ENCODE data around the gene CACUL1.
"Not testable (repeated sequence)": the region's sequence is repeated elsewhere in the genome, so short reads cannot be mapped to it uniquely, and the experiment has no call there.

Gene CACUL1

DNA sequence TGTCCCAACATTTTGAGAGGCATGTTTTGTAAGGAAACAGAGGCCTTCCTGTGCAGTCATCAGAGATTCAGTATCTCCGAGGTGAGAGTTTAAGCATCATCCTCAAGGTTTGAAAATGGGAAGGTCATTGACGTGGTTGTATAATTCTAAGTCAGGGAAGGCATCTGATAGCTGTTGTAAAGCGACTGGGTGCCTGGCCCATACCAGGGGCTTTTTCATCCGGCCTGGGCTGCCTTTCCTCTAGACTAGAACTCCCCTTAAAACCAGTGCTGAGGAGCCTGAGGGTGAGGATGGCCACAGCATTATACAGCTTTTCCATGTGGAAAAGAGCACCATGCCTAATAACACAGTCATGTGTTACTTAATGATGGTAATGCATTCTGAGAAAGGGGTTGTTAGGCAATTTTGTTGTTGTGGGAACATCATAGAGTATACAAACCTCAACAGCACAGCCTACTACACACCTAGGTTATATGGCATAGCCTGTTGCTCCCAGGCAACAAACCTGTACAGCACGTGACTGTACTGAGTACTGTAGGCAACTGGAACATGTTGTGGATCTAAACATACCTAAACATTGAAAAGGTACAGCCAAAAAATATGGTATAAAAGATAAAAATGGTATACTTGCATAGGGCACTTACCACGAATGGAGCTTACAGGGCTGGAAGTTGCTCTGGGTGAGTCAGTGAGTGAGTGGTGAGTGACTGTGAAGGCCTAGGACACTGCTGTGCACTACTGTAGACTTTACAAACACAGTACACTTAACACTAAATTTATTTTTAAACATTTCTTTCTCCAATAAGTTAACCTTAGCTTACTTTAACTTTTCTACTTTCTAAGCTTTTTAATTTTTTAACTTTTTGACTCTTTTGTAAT lies 13.5 kb upstream of the CACUL1 start:
- no peak for DNase-seq

DNA sequence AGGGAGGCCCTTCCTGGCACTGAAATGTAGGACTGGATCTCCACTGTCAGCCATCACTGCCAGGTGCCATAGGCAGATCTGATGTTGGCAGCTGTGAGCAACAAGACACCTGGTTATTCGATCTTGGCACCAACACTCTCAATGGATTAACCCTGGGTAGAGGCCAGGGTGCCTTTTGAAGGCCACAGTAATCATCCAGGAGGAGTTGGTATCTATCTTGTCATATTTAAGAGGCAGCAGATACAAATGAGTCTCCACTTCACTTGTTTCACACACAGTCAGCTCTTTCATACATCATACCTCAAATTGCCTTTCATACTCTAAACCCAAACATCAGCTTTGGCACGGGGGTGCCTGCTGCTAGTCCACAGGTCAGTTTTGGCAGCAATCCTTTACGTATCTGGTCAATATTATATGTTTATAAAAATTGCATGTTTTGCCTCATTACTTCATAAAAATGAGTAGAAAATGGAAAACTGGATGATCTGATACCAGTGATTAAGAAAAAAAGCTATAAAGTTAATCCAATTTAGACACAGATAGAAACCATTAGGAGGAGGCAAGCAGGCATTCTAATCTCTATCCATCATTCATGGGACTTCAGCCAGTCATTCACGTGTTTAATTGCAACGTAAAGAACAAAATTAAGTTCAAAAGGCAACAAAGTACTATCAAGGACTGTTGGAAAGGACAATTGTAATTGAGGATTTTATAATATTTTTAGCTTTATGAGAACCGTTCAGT lies 12.7 kb upstream of the CACUL1 start:
- DNase-seq = no peak

DNA sequence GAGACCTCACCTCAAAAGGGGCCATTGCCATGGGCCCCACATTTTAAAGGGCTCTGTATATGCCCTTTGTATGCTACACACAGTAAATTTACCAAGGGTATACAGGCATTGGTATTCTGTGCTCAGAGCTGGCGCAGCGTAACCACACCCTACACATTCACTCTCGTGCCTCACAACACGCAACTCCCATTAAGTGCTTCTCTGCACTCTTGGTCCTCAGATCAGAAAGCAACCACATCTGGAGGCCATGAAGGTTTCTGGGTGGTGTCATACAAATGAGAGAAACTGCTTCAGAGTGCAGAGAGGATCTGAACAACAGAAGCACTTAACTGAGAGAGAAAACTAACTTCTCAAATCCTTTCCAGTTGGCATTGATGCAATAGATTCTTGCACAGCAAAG lies 9.4 kb upstream of the CACUL1 start:
- no peak for DNase-seq

DNA sequence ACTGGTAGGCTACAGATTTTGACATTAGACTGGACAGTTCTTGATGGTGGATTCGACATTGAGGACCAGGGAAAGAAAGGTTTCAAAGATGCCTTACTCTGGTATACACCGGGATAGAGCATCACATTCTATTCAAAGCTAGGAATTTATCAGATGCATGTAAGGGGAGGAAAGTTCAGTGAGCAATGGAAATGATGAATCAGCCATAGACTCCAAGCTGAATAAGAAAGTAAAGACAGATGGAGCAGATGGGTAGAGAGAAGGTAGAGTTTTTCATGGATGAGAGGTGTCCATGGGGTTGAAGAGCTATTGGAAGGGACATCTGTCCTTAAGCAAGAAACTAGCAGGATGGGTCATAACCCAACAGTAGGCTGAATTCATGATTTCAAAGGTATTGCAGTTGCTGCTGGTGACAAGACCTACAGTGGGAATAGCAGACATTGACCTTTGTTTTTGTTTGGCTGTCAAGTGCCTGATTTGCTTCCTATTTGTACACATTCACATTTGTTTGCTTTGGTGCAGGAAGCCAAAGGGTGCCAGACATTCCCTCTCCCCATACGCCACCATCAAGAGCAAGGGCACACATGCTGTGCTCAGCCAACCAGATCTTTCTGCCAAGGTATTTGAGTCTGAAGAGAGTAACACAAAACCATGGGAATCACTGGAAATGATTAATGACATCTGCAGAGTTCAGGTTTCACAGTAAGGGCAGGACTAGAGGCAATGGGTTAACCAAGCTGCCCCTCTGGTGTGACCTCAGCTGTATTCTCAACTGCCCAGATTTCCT lies 8.6 kb upstream of the CACUL1 start:
- peak; percentile 58 for DNase-seq

DNA sequence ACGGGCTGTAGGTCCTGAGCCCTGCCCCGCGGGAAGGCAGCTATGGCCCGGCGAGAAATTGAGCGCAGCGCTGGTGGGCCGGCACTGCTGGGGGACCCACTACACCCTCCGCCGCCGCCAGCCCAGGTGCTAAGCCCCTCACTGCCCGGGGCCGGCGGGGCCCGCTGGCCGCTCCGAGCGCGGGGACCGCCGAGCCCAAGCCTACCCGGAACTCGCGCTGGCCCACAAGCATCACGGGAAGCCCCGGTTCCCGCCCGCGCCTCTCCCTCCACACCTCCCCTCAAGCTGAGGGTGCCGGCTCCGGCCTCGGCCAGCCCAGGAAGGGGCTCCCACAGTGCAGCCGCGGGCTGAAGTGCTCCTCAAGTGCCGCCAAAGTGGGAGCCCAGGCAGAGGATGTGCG lies 5.5 kb upstream of the CACUL1 start:
- DNase-seq = no peak

DNA sequence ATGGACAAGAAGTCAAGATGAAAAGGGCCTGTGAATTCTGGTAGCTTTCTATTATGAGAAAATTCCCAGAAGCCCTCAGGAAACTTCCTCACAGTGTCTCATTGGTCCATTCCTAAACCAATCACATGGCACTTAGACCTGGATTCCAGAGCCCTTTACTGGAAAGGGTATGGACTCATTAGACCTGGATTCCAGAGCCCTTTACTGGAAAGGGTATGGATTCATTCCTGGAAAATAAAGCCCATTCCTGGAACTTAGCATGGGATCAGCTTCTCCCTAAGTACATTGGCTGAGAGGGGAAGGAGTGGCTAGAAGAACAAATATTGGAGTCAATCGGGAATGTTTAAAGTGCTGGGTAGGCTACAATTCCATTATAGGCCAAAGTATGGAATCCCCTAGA lies 3.7 kb upstream of the CACUL1 start:
- DNase-seq = no peak

DNA sequence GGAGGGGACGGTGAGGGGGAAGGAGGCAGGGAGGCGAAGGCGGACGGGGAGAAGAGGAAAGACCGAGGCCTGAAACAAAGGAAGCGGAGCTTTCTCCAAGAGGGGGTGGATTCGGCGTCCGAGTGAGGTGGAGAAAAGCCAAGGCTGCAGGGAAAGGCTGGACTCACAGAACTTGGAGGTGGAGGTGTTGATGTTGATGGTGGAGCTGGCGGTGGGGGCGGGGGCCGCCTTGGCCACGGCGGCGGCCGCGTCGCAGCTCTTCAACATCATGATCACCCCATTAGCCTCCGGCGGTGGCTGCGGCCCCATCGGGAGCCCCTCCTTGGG lies 578 bp downstream of the CACUL1 start:
- DNase-seq = peak; percentile 52

DNA sequence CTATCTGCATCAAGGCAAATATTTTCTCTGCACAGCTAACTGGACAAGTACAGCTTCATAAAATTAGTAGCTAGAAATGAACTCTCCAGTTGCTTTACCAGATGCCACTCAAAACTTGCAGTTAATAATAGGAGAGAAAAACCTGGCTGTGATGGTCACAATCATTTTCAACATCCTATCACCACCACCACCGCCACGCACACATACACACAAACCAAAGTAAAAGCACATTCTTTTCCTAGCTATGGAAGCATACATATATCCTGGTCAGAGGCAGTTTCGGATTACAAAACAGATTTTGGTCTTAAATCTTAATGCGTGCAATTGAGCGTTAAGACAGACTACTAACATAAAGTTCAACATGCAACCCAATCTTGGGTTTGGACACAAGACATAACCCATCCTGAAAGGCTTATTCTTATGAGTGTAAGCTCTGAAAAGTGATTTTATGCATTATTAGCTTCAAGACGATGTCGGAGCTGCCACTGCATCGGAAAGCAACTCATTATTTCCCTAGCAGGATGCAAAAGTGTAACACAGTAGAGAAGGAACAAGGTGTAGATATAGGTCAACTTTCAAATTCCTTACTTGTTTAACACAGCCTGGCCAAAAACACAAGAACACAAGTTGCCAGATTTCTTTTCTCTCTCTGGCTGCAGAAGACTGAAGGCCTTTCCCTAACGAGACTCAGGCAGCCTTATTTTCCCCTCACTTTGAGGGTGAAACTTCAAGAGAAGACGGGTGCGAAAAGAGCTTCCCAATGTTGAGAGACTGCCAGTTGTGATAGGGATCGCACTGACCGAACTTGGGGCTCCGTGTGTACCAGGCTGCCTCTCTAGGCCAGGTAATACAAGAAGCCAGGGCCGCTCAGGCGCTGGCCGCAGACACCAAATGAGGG lies 1.2 kb downstream of the CACUL1 start:
- DNase-seq = no peak

DNA sequence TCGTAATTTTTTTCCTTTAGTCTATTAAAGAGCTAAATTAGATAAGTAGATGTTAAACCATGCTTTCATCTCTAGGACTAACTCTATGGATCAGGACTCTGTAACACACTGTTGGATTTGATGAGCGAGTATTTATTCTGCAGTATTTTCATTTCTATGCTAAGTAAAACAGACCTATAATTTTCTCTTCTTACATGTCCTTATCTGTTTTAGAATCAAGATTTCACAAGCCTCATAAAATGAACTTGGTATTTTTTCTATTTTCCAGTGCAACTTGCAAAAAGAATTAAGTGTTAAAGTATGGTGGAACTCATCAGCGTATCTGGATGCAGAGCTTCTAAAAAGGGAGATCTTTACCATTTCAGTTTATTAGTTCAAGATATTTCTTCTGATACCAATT lies 2.4 kb downstream of the CACUL1 start:
- no peak for DNase-seq

DNA sequence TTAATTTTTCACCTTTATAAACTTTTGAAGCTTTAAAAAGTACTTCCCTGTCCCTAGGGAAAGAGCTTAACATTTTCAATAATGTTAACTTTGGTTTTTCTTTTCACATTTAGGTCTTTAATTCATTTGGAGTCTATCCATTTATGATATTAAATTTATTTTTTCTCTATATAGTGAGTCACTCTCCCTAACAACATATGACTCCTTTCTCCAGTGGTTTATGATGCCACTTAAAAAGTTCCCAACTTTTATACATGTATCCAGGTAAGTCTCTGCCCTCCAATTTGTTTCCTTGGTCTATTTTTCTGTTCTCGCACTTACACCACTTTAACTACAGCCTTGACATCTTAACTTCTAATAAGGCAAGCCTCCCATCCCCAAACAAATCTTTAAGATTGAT lies 3.5 kb downstream of the CACUL1 start:
- no peak for DNase-seq

DNA sequence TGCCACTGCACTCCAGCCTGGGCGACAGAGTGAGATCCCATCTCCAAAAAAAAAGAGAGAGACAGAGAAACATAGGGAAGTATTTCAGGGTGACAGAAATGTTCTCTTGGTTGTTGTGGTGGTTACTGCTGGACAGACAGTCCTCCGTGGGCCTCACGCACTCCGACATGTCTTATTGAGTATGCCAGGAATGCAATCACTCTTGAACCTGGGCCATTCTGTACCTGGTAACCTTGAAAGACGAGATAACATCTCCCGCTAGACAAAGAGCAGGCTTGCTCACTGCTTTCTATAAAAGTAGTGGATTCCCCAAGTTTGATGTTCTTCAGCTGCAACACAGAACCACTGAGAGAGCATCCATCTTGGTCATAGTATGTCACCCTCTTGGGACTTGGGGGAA lies 6.7 kb downstream of the CACUL1 start:
- no peak for DNase-seq

DNA sequence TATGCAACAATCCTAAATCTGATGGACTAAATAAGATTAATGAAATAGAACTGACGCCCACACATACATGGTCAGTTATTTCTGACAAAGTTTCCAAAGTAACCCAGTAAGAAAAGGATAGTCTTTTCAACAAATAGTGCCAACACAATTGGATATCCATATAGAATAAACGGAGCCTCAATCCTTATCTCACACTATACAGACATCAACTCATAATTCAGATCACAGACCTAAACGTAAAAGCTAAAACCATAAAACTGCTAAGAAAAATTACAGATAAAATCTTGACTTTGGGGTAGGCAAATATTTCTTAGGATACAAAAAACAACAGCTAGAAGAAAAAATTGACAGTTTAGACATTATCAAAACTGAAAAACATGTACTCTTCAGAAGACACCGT lies 8.5 kb downstream of the CACUL1 start:
- no peak for DNase-seq

DNA sequence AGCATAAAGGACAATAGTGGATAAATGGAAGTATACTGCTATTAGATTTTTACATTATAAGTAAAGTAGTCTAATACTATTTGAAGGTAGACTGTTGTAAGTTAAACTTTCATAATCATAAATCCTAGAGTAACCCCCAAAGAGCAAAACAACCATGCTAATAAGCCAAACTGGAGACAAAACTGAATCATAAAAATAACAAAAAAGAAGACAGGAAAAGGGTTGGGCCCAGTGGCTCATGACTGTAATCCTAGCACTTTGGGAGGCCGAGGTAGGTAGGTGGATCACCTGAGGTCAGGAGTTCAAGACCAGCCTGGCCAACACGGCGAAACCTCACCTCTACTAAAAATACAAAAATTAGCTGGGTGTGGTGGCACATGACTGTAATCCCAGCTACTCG lies 9.7 kb downstream of the CACUL1 start:
- DNase-seq = no peak

DNA sequence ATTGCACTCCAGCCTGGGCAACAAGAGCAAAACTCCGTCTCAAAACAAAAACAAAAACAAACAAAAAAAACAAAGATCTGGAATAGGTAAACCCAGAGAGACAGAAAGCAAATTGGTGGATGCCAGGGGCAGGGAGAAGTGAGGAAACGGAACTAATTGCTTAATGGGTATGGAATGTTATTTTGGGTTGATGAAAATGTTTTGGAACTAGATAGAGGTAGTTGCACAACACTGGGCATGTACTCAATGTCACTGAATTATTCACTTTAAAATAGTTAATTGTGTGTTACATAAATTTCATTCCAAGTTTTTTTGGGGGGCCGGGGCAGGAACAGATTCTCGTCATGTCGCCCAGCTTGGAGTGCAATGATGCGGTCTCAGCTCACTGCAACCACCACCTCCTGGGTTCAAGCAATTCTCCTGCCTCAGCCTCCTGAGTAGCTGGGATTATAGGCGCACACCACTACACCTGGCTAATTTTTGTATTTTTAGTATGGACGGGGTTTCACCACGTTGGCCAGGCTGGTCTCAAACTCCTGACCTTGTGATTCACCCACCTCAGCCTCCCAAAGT lies 10.3 kb downstream of the CACUL1 start:
- not testable (repeated sequence) for DNase-seq

DNA sequence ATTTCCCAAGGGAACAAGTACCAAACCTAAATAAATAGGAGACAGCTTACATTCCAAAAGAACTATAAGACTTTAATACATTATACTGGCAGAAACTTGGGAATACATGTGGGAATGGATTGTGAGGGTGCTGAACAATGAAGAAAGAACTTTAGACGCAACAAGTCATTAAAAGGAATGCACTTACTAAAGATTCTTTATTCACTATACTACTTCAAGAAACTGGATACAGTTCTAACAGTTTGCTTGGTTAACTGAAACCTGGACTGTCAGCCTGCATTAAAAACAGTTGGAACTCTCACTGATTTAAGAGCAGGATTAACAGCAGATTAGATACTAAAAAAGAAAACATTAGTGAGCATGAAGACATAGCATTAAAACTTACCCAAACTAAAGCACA lies 12.0 kb downstream of the CACUL1 start:
- DNase-seq = no peak

DNA sequence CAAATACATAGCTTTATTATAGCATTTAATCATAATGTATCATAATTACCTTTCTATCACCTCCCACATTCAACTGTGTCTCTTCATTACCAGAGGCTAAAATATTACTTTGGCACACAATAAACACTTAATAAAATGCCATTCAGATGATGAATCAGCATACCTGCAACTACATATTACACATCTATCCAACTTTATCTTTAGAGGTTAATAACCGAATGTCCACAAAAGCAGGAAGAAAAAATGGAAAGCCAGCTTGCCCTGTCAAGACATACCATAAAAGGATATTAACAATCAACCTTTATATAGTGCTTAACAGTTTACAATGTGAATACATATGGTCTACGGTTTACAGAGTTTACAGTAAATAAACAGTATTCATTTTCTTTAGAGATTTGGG lies 12.7 kb downstream of the CACUL1 start:
- no peak for DNase-seq

DNA sequence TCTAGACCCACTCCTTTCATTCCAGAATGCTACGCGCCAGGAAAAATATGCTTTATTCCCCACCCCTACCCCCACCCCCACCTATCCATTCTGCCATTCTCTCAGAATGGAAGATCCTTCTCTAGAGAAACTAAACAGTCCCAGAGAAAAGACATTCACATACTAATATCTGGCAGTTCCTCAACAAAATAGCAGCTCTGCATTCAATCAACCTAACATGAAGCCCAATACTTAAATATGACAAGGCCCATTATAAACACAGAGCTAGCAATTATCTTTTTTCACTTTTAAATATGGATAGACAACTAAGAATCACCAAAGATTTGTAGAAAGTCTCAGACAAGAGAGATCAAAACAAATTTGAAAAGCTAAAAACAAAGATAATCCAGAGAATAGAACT lies 16.4 kb downstream of the CACUL1 start:
- no peak for DNase-seq

DNA sequence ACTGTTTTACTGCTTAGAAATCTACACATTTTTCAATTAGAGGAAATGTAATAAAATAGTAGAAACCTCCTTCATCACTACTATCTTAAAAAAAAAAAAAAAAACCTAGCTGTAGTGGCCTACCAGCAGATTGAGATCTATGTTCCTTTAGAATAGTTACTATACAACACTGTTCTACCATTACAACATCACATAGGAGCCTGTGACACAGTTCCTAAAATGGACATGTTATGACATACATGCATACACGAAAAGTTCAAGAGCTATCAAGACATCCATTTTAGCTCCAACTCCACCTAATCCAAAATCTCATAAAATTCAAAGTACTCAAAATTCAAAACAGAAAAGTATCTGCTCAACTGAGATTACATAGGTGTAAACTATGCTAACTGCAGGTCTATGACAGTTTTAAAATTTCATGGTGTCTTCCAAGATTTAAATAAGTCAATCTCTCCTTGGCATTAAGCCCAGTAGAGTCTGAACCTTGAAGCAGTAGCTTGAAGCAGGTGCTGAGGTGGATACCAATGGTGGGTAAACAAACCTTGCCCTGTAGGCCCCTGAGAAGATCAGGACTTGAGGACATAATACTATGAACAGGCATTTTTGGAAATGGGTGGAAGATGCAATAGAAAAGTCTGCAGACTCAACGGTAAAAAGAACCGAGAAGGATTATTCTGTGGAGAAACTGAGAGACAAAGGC lies 17.0 kb downstream of the CACUL1 start:
- no peak for DNase-seq

DNA sequence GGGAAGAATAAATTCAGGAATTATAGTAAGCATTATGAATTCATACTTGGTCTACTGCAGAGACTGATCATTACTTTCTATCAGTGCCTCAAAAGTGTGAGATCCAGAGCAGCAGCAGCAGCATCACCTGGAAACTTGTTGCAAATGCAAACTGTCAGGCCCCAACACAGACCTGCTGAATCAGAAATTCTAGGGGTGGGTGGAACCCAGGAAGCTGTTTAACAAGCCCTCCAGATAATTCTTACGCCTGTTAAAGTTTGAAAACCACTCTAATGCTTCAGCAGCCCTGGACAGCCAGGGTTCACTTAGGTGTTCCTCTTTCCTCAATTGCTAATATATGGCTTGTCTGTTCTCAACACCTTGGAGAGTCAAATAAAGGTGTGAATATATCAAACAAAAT lies 19.5 kb downstream of the CACUL1 start:
- DNase-seq = no peak

DNA sequence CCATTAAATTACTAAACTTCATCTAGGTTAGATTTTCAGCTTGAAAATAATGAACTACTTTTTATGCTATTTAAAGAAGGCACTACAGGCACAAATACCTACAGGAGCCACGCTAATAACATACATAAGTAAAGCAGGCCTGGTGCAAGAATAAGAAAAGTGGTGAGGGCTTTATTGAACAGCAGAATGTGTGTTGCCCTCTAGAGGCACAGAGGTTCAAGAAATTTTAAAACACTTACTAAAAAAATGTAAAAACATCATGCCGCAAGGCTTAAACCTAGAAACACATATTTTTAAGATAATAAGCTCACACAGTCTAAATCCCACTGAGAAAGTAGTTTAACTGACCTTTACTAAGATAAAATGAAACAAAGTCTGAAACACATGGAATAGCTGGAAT lies 20.3 kb downstream of the CACUL1 start:
- no peak for DNase-seq

DNA sequence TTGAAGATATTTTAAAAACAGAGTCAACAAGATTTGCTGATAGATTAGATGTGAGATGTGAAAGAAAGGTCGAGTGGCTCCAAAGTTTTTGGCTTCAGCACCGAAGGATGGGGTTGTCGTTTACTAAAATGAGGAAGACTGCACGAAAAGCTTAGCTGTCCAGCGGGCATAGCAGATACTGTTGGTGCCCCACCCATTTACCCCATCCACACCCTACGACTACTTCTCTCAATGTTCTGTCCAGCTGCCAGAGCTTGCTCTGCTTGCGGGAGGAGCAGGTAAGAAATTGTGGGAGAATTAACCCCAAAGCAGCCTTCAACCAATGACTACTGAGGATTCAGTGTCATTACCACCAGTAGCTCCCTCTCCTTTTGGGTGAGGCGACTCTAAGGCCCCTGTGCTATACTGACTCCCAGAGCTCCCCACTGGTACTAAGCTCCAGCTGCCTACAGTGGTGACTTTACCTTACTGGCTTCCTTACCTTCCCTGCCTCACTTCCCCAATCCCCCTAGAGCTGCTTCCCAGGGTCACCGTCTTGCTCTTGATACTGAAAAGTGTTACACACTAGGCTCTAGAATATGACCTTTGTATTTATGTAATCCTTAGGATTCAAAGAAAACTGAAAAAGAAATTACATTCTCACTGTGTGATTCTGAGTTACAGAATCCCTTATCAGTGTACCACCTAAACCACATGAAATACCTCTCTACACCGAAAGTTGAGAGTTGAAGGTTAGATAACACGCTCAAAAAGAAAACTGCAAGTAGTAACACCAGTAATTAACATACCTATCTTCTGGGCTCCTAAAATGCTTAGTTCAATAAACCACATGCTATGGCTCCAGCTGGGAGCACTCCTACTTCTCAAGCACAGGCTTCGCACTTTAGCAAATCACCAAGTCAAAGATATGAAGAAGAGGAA lies 22.3 kb downstream of the CACUL1 start:
- no peak for DNase-seq

All from NCI-H146 (cell line).